Measurements from ENCODE around the gene MFSD11. TPM values are rescaled to one million over a fixed set of nuclear protein-coding genes. Genes with fewer than 3 reads are reported as not detected.
"Not testable (repeated sequence)": the region's sequence is repeated elsewhere in the genome, so short reads cannot be mapped to it uniquely, and the experiment has no call there.

Gene MFSD11
- total RNA-seq, 1 donor from 2014 or later, result 29.6 TPM

DNA sequence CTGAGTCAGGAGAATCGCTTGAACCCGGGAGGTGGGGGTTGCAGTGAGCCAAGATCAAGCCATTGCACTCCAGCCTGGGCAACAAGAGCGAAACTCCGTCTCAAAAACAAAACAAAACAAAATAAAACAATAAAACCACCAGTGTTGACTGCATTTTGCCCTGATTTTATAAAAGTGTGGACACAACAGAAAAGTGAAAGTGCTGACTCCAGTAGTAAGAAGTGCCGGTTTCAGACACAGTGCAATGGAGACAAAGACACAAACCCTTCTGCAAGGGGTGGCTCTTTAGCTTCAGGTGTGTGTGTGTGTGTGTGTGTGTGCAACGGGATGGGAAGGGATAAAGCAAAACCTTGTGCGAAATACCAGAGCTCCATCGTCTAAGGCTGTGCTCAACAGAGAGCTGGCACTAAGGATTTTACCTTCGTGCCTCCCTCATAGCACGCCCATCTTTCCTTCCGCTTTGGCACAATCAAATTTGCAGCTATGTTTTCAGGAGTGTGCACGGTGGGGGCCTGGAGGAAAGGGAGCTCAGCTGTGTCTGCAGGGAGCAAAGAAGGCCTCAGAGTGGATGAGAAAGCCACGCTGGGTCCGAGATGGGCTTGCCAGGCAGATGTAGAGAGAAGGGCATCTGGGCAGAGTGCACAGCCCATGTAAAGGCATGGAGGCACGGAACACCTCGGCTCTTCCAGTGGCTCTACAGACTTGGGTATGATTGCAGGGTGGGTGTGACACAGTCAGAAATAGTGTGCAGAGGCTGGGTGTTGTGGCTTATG, 42.7 kb upstream of the MFSD11 start:
- no peak overlapping the region for H3K27ac Mint-ChIP-seq (ENCODE audit: unreplicated experiment)
- no peak overlapping the region for H3K4me3 Mint-ChIP-seq
- TF ChIP-seq, protein P1, sequence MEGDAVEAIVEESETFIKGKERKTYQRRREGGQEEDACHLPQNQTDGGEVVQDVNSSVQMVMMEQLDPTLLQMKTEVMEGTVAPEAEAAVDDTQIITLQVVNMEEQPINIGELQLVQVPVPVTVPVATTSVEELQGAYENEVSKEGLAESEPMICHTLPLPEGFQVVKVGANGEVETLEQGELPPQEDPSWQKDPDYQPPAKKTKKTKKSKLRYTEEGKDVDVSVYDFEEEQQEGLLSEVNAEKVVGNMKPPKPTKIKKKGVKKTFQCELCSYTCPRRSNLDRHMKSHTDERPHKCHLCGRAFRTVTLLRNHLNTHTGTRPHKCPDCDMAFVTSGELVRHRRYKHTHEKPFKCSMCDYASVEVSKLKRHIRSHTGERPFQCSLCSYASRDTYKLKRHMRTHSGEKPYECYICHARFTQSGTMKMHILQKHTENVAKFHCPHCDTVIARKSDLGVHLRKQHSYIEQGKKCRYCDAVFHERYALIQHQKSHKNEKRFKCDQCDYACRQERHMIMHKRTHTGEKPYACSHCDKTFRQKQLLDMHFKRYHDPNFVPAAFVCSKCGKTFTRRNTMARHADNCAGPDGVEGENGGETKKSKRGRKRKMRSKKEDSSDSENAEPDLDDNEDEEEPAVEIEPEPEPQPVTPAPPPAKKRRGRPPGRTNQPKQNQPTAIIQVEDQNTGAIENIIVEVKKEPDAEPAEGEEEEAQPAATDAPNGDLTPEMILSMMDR (conservative IDR thresholded peaks at IDR 0.05), result no peak
- no peaks in the 10 kb centered on the region for H3K9me3 Mint-ChIP-seq
- no peaks in the 10 kb centered on the region for H3K36me3 Mint-ChIP-seq (ENCODE audit: low read depth)
- peaks cover 3% of the 10 kb centered on the region for H3K27me3 Mint-ChIP-seq (ENCODE audit: low read depth)
- peaks cover 50% of the 10 kb centered on the region for H3K4me1 Mint-ChIP-seq
- DNase-seq (ENCODE audit: low read depth, low spot score), result no peak

- Mint-ChIP-seq H3K36me3 (ENCODE audit: low read depth) (no peaks in the 10 kb centered on the region), H3K4me1 (peaks cover 59% of the 10 kb centered on the region), H3K27ac (ENCODE audit: unreplicated experiment) (peak overlapping the region; percentile 61), H3K27me3 (ENCODE audit: low read depth) (no peaks in the 10 kb centered on the region), H3K4me3 (peak overlapping the region; percentile 20), H3K9me3 (no peaks in the 10 kb centered on the region)
- no peak for DNase-seq (ENCODE audit: low read depth, low spot score)
- TF ChIP-seq, protein P1 (conservative IDR thresholded peaks at IDR 0.05), result no peak
These were observed 40.9 kb upstream of the MFSD11 start for GRCh38 chr17:76696763-76697701.

- TF ChIP-seq, protein P1 (conservative IDR thresholded peaks at IDR 0.05), result no peak
- DNase-seq (ENCODE audit: low read depth, low spot score), result no peak
- no peaks in the 10 kb centered on the region for H3K27me3 Mint-ChIP-seq (ENCODE audit: low read depth)
- peak overlapping the region; percentile 88 for H3K27ac Mint-ChIP-seq (ENCODE audit: unreplicated experiment)
- H3K4me1 Mint-ChIP-seq, result peaks cover 58% of the 10 kb centered on the region
- peak overlapping the region; percentile 20 for H3K4me3 Mint-ChIP-seq
- no peaks in the 10 kb centered on the region for H3K9me3 Mint-ChIP-seq
- H3K36me3 Mint-ChIP-seq (ENCODE audit: low read depth), result no peaks in the 10 kb centered on the region
These were observed 40.0 kb upstream of the MFSD11 start for GRCh38 chr17:76697702-76698465.

GRCh38 chr17:76698466-76698977, 39.4 kb upstream of the MFSD11 start:
- not testable (repeated sequence) for H3K36me3 Mint-ChIP-seq (ENCODE audit: low read depth); H3K27ac Mint-ChIP-seq (ENCODE audit: unreplicated experiment); H3K4me3 Mint-ChIP-seq; H3K9me3 Mint-ChIP-seq; H3K27me3 Mint-ChIP-seq (ENCODE audit: low read depth); DNase-seq (ENCODE audit: low read depth, low spot score)
- H3K4me1 Mint-ChIP-seq, result peaks cover 59% of the 10 kb centered on the region

GRCh38 chr17:76700270-76700616, 37.7 kb upstream of the MFSD11 start:
- H3K27me3 Mint-ChIP-seq (ENCODE audit: low read depth), result no peaks in the 10 kb centered on the region

More at GRCh38 chr17:76700270-76700616, 37.7 kb upstream of the MFSD11 start:
- Mint-ChIP-seq H3K36me3 (ENCODE audit: low read depth) (no peaks in the 10 kb centered on the region), H3K4me1 (peaks cover 57% of the 10 kb centered on the region), H3K27ac (ENCODE audit: unreplicated experiment) (peak overlapping the region; percentile 95), H3K4me3 (peak overlapping the region; percentile 15), H3K9me3 (no peaks in the 10 kb centered on the region)
- TF ChIP-seq, protein P1 (conservative IDR thresholded peaks at IDR 0.05), result no peak
- DNase-seq (ENCODE audit: low read depth, low spot score), result no peak
